Gastroesophageal sphincter (tissue), 4 donors: ENCODE data around the gene ASIC4. TPM values are rescaled to one million over a fixed set of nuclear protein-coding genes. Genes with fewer than 3 reads are reported as not detected.

ENCODE experiments used
- ATAC-seq: fragments of 150-250 bp; one replicate; pipeline ENCODE4 v1.9.1; 2016; ENCODE audit warnings: mild to moderate bottlenecking, moderate library complexity
- H3K27ac ChIP-seq, 4 donors: fragments of 200-600 bp; sonication (generic) in 3 of 4; 1 replicate in 3 of 4; 2 replicates in 1 of 4; pipeline ENCODE4 v1.5.1; 2016 to 2019
- H3K27me3 ChIP-seq: fragments of 200-600 bp; sonication (generic); one replicate; pipeline ENCODE4 v1.5.1; 2019
- H3K36me3 ChIP-seq, 2 donors: fragments of 200-600 bp; sonication (generic); one replicate each; pipeline ENCODE4 v1.5.1; 2019; ENCODE audit warnings: control low read depth in 1 of 2
- H3K4me1 ChIP-seq, 3 donors: fragments of 200-600 bp; sonication (generic); 1 replicate in 2 of 3; 2 replicates in 1 of 3; pipeline ENCODE4 v1.5.1; 2016 to 2019; ENCODE audit warnings: control low read depth in 2 of 3
- H3K4me3 ChIP-seq, 2 donors: fragments of 200-600 bp; sonication (generic); one replicate each; pipeline ENCODE4 v1.5.1; 2019; ENCODE audit warnings: mild to moderate bottlenecking in 1 of 2, moderate library complexity in 1 of 2
- H3K9me3 ChIP-seq, 3 donors: fragments of 200-600 bp; sonication (generic); one replicate each; pipeline ENCODE4 v1.5.1; 2017 to 2019; ENCODE audit warnings: control low read depth in 2 of 3
- EP300 ChIP-seq: sonication (generic); formaldehyde crosslinking; IDR thresholded peaks from one replicate; pipeline ENCODE4 v1.6.1; 2017; ENCODE audit warnings: antibody characterized with exemption, mild to moderate bottlenecking
- POLR2A ChIP-seq, 2 donors: fragments of 450-650 bp; IDR thresholded peaks; one replicate each; pipeline ENCODE4 v1.6.1; 2017; ENCODE audit warnings: antibody characterized with exemption in 2 of 2, mild to moderate bottlenecking in 2 of 2, moderate library complexity in 1 of 2
- POLR2AphosphoS5 ChIP-seq: sonication (generic); formaldehyde crosslinking; IDR thresholded peaks from one replicate; pipeline ENCODE4 v1.6.1; 2017; ENCODE audit warnings: antibody characterized with exemption
- WGBS, 2 donors: methylation state at CpG; one replicate each; pipeline ENCODE4 v1.1.5; 2018; ENCODE audit warnings: low coverage in 1 of 2; 5-methylcytosine and 5-hydroxymethylcytosine counted together
- total RNA-seq, 4 donors: library from RNA; depleted of rRNA; stranded (reverse); fragments of >200 nt; gene quantifications; one replicate each; pipeline ENCODE4 v1.1.0, GENCODE V29; 2016
- TF ChIP-seq, protein P1 (sequence below), 4 experiments: fragments of 200-600 bp in 2 of 4; fragments of 450-650 bp in 2 of 4; sonication (generic) in 1 of 4; IDR thresholded peaks; one replicate each; pipeline ENCODE4 v1.5.1; 2017 to 2019; ENCODE audit warnings: antibody characterized with exemption in 4 of 4, mild to moderate bottlenecking in 2 of 4, moderate library complexity in 2 of 4

Gene ASIC4
- total RNA-seq, 4 donors from 2014 or later = 0.16 TPM; not detected in 3

DNA sequence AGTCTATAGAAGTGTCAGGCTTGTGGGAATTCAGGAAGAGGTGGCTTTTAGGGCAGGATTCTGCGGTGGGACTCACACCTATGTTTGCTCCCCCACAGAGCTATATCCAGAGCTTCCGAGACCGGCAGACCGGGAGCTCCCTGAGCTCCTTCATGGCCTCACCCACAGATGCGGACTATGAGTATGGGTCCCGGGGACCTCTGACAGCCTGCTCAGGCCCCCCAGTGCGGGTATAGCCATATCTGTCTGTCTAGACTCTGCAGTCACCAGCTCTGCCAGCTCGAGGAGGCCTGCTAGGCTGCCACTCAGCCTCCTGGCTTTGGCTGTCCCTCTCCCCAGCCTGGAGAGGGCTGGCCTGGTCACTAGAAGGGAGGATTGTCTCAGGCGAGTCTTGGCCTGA is 35.3 kb downstream of the ASIC4 start:
- Histone ChIP-seq H3K36me3 (peaks cover 0 to 27% of the 10 kb centered on the region in 2 donors), H3K4me3 (no peak overlapping the region), H3K27me3 (peaks cover 8% of the 10 kb centered on the region), H3K4me1 (peaks cover 0 to 37% (median 13%) of the 10 kb centered on the region in 3 donors), H3K27ac (no peak overlapping the region), H3K9me3 (no peaks in the 10 kb centered on the region)
- 90% methylated on average over 5 of the region's 9 CpGs; no CpG with 5 or more reads in 1 of the 2 donors for WGBS, 2 donors
- ATAC-seq = no peak
- TF ChIP-seq, protein P1, sequence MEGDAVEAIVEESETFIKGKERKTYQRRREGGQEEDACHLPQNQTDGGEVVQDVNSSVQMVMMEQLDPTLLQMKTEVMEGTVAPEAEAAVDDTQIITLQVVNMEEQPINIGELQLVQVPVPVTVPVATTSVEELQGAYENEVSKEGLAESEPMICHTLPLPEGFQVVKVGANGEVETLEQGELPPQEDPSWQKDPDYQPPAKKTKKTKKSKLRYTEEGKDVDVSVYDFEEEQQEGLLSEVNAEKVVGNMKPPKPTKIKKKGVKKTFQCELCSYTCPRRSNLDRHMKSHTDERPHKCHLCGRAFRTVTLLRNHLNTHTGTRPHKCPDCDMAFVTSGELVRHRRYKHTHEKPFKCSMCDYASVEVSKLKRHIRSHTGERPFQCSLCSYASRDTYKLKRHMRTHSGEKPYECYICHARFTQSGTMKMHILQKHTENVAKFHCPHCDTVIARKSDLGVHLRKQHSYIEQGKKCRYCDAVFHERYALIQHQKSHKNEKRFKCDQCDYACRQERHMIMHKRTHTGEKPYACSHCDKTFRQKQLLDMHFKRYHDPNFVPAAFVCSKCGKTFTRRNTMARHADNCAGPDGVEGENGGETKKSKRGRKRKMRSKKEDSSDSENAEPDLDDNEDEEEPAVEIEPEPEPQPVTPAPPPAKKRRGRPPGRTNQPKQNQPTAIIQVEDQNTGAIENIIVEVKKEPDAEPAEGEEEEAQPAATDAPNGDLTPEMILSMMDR (IDR thresholded peaks at IDR 0.05) = no peak
- TF ChIP-seq POLR2AphosphoS5 = no peak
- TF ChIP-seq EP300 = no peak
- no peak for TF ChIP-seq POLR2A (IDR thresholded peaks at IDR 0.05)

DNA sequence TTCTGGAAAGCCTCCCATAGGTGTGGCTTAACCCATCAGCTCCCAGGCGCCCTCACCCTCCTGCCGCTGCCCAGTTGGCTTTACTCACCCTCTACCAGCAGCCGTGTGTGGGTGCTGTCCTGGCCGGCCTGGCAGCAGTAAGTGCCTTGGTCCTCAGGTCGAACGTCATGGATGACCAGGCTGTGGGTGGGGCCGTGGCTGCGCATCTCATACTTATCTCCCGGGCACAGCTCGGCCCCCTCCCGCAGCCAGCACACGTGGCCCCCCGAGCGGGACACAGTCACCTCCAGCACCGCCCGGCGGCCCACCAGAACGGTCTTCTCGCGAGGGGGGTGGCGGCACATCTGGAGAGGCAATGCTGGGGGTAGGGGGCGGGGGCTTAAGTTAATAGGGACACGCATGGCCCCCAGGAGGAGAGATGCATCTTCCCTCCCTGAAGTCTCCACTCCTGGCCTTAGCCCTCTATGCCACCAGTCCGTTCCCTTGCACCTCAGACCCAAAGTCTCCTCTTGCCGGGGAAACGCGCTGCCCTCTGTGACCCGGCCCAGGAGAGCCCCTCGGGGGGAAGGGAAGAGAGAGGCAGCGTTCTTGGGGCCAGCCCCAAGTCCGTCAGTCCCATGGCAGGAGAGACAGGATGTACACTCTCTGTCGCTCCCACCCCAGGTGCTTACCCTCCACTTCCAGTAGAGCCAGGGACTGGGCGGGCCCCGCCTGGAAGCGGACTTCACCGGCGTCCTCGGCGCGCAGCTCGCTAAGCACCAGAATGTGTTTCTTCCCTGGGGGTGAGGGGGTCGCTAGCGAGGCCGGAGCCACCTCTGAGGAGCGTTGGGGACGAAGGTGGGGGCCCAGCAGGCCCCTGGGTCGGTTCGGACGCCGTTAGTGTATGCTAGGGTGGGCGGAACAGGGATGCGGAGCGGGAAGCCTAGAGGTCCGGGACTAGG is 37.4 kb downstream of the ASIC4 start:
- peak overlapping the region in 3 of 4 donors; percentile 77 to 85 (median 82) for H3K27ac ChIP-seq
- H3K9me3 ChIP-seq = no peaks in the 10 kb centered on the region
- H3K4me1 ChIP-seq = peaks cover 0 to 28% (median 12%) of the 10 kb centered on the region in 3 donors
- ATAC-seq = peak; percentile 42
- TF ChIP-seq EP300 (no peak), POLR2A (IDR thresholded peaks at IDR 0.05) (no peak), POLR2AphosphoS5 (no peak)
- TF ChIP-seq, protein P1 (IDR thresholded peaks at IDR 0.05) = no peak
- H3K27me3 ChIP-seq = peaks cover 8% of the 10 kb centered on the region
- peaks cover 0 to 46% of the 10 kb centered on the region in 2 donors for H3K36me3 ChIP-seq
- WGBS, 2 donors = 16% methylated on average over 5 of the region's 54 CpGs; no CpG with 5 or more reads in 1 of the 2 donors
- H3K4me3 ChIP-seq = peak overlapping the region; percentile 37 to 70

DNA sequence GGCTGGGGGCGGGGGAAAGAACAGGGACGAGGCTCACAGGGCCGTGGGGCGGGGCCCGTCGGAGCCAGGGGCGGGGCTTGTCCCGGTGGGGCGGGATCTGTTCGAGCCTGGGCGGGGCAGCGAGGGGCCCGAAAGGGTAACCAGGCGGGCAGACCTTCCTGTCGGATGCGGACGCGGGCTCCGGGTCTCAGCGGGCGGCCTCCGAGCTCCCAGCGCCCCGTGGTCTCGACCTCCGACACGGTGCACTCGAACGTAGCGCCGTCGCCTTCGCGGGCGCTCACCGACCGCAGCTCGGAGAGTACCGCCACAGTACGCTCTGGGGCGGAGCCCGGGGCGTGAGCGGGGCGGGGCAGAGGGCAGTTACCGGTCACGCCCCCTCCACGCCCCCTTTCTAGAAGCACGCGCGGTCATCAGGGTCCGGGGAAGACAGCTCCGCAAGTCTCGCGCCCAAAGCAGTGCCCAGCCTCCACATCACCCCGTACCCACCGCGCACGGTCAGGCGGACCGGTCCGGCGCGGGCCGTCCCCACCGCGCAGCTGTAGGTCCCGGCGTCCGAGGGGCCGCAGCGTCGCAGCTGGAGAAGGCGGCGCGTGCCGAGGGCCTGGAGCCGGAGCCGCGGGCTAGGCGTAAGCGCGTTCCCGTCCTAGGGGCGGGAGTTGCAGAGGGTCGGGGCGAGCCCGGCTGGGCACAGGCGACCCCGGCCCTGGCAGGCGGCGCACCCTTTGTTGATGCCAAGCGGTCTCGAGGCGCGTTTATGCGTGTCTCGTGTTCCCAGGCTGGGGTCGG is 38.3 kb downstream of the ASIC4 start:
- ATAC-seq = peak; percentile 93

DNA sequence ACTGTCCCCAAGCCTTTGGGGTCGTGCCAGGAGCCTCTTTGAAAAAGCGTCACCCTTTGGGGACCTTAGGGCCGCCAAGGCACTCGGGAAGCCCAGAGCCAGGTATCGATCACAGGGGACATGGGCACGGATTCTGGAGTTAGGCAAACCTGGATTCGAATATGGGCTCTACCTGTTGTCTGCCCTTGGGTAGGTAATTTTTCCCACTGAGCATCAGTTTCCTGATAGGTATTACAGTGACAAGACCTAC is 38.8 kb downstream of the ASIC4 start:
- Histone ChIP-seq H3K4me3 (peak overlapping the region; percentile 37 to 70), H3K36me3 (peaks cover 0 to 49% of the 10 kb centered on the region in 2 donors), H3K4me1 (peaks cover 0 to 28% (median 12%) of the 10 kb centered on the region in 3 donors), H3K9me3 (no peaks in the 10 kb centered on the region), H3K27ac (peak overlapping the region in 3 of 4 donors; percentile 77 to 85 (median 82)), H3K27me3 (peaks cover 8% of the 10 kb centered on the region)
- no CpG with 5 or more reads among the region's 7 CpGs for WGBS, 2 donors
- no peak for ATAC-seq
- TF ChIP-seq POLR2A (IDR thresholded peaks at IDR 0.05) (no peak), POLR2AphosphoS5 (no peak), EP300 (no peak)
- TF ChIP-seq, protein P1 (IDR thresholded peaks at IDR 0.05) = no peak

More for the DNA sequence above, 38.3 kb downstream of the ASIC4 start:
- peaks cover 0 to 49% of the 10 kb centered on the region in 2 donors for H3K36me3 ChIP-seq
- peak overlapping the region; percentile 37 to 70 for H3K4me3 ChIP-seq
- no CpG with 5 or more reads among the region's 99 CpGs for WGBS, 2 donors
- TF ChIP-seq POLR2A (IDR thresholded peaks at IDR 0.05) (no peak), POLR2AphosphoS5 (peak; percentile 20)
- H3K27ac ChIP-seq = peak overlapping the region in 3 of 4 donors; percentile 77 to 85 (median 82)
- no peaks in the 10 kb centered on the region for H3K9me3 ChIP-seq
- H3K27me3 ChIP-seq = peaks cover 8% of the 10 kb centered on the region
- peaks cover 0 to 28% (median 12%) of the 10 kb centered on the region in 3 donors for H3K4me1 ChIP-seq

DNA sequence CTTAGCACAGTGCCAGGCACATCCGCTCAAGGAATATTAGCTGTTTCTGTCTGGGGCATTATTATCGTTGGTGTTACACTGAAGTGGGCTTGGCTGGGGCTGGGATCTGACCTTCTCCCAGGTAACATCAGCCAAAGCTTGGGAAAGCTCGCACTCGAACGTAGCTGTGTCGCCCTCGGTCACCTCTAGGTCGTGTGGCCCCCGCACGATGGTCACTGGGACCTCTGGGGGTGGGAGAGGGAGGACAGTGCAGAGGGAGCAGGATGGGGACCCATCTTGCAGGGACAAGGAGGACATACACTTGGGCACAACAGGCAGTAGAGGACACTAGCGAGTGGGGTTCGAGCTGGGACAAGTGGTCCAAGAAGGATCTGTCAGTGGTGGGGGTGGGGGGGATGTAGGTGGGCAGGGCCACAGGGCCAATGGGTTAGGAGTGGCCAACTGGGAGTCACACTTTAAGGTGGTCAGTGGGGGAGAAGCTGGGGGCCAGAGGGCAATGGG is 39.2 kb downstream of the ASIC4 start:
- 70 to 83% methylated on average over 4 of the region's 12 CpGs for WGBS, 2 donors
- H3K4me3 ChIP-seq = no peak overlapping the region

More for the DNA sequence above, 39.2 kb downstream of the ASIC4 start:
- no peak for TF ChIP-seq POLR2A (IDR thresholded peaks at IDR 0.05)
- no peak for TF ChIP-seq POLR2AphosphoS5
- no peak for TF ChIP-seq EP300
- TF ChIP-seq, protein P1 (IDR thresholded peaks at IDR 0.05) = no peak
- Histone ChIP-seq H3K36me3 (peaks cover 0 to 49% of the 10 kb centered on the region in 2 donors), H3K27ac (no peak overlapping the region), H3K9me3 (no peaks in the 10 kb centered on the region), H3K27me3 (peaks cover 8% of the 10 kb centered on the region), H3K4me1 (peaks cover 0 to 28% (median 12%) of the 10 kb centered on the region in 3 donors)
- ATAC-seq = no peak
